Neural cell (in vitro differentiated cells): Measurements from ENCODE around the gene ZNF577.

Experiments used
- EP300 ChIP-seq: fragments of 450-650 bp; conservative IDR thresholded peaks from 2 replicates; pipeline ENCODE4 v1.6.1; 2014; ENCODE audit warnings: antibody characterized with exemption, mild to moderate bottlenecking, moderate library complexity; ENCODE audit not compliant: poor library complexity, severe bottlenecking
- EZH2 ChIP-seq: fragments of 200-600, 300-800 bp; shearing (Covaris generic), sonication (generic); IDR thresholded peaks from 2 replicates; pipeline ENCODE4 v1.6.1; 2014; ENCODE audit warnings: antibody characterized with exemption, low read length, borderline replicate concordance, mild to moderate bottlenecking; ENCODE audit not compliant: insufficient read depth, poor library complexity, severe bottlenecking
- MXI1 ChIP-seq: fragments of 450-650 bp; conservative IDR thresholded peaks from 2 replicates; pipeline ENCODE4 v1.6.1; 2014; ENCODE audit warnings: antibody characterized with exemption, mild to moderate bottlenecking; ENCODE audit not compliant: poor library complexity, severe bottlenecking
- POLR2AphosphoS5 ChIP-seq: IDR thresholded peaks from 2 replicates; pipeline ENCODE4 v1.6.1; 2012
- RAD21 ChIP-seq: fragments of 450-650 bp; conservative IDR thresholded peaks from 2 replicates; pipeline ENCODE4 v1.6.1; 2014; ENCODE audit warnings: antibody characterized with exemption, mild to moderate bottlenecking, moderate library complexity
- TAF1 ChIP-seq: IDR thresholded peaks from 2 replicates; pipeline ENCODE4 v1.6.1; 2012; ENCODE audit warnings: low read depth
- TF ChIP-seq, protein P1 (sequence below): fragments of 450-650 bp; IDR thresholded peaks from 2 replicates; pipeline ENCODE4 v1.5.1; 2014; ENCODE audit warnings: antibody characterized with exemption, mild to moderate bottlenecking, moderate library complexity; ENCODE audit not compliant: poor library complexity, severe bottlenecking
- TF ChIP-seq, protein P2 (sequence below): IDR thresholded peaks from 2 replicates; pipeline ENCODE4 v1.6.1; 2012; ENCODE audit warnings: borderline replicate concordance

DNA sequence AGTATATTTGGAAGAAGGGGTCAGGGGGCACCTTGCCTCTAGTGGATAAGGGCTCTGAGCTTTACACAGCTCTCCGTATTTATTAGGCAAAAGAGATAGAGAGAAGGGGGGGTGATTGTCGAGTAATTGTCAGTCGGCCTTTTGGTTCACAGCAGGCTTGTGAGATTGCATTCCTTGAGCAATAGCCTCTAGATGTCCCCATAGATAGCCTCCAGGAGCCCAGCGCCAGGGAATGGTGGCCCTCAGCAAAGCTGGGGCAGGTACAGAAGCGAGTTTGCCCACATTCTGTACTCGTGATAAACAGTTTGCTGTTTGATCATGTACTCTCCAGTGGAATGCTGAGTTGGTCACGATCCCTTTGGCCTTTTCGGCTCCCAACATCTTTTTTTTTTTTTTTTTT, 44.2 kb upstream of the ZNF577 start:
- TF ChIP-seq EP300 (no peak), RAD21 (no peak), EZH2 (no peak), TAF1 (no peak), MXI1 (no peak), POLR2AphosphoS5 (no peak)
- TF ChIP-seq, protein P1, sequence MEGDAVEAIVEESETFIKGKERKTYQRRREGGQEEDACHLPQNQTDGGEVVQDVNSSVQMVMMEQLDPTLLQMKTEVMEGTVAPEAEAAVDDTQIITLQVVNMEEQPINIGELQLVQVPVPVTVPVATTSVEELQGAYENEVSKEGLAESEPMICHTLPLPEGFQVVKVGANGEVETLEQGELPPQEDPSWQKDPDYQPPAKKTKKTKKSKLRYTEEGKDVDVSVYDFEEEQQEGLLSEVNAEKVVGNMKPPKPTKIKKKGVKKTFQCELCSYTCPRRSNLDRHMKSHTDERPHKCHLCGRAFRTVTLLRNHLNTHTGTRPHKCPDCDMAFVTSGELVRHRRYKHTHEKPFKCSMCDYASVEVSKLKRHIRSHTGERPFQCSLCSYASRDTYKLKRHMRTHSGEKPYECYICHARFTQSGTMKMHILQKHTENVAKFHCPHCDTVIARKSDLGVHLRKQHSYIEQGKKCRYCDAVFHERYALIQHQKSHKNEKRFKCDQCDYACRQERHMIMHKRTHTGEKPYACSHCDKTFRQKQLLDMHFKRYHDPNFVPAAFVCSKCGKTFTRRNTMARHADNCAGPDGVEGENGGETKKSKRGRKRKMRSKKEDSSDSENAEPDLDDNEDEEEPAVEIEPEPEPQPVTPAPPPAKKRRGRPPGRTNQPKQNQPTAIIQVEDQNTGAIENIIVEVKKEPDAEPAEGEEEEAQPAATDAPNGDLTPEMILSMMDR, result no peak
- TF ChIP-seq, protein P2, sequence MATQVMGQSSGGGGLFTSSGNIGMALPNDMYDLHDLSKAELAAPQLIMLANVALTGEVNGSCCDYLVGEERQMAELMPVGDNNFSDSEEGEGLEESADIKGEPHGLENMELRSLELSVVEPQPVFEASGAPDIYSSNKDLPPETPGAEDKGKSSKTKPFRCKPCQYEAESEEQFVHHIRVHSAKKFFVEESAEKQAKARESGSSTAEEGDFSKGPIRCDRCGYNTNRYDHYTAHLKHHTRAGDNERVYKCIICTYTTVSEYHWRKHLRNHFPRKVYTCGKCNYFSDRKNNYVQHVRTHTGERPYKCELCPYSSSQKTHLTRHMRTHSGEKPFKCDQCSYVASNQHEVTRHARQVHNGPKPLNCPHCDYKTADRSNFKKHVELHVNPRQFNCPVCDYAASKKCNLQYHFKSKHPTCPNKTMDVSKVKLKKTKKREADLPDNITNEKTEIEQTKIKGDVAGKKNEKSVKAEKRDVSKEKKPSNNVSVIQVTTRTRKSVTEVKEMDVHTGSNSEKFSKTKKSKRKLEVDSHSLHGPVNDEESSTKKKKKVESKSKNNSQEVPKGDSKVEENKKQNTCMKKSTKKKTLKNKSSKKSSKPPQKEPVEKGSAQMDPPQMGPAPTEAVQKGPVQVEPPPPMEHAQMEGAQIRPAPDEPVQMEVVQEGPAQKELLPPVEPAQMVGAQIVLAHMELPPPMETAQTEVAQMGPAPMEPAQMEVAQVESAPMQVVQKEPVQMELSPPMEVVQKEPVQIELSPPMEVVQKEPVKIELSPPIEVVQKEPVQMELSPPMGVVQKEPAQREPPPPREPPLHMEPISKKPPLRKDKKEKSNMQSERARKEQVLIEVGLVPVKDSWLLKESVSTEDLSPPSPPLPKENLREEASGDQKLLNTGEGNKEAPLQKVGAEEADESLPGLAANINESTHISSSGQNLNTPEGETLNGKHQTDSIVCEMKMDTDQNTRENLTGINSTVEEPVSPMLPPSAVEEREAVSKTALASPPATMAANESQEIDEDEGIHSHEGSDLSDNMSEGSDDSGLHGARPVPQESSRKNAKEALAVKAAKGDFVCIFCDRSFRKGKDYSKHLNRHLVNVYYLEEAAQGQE, result no peak
